GM19328 (cell line): ENCODE measurements around the gene CELF6.

Source experiments
- ATAC-seq: cut with Tn5 transposase; IDR thresholded peaks from one replicate; pipeline ENCODE4 v1.9.1; 2021; ENCODE audit warnings: mild to moderate bottlenecking, moderate library complexity; ENCODE audit not compliant: unreplicated experiment

CELF6 gene

GRCh38 chr15:72319985-72320671 is at the start of gene CELF6:
Gene CELF6 (minus strand): TSS chr15:72320157. CDS start chr15:72319874, 283 bp downstream.
- ATAC-seq = peak; percentile 61

DNA sequence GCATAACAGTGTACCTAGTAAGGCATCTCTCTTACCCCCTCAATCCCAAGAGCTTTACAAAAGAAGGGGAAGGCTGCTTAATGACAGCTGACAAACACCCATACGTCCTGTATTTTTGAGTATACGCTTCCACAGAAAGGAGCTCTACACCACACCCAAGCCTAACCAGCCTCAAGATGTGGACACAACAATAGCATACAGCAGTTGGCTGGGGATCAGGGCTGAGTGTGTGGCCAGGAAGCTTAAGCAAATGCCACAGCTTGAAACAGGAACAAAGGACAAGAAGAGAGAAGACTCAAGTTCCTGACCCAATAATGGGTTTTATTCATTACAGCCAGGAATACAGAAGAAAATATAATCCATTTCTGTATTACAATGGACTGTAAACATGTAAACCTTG is 48.9 kb upstream of the CELF6 start:
- no peak for ATAC-seq

DNA sequence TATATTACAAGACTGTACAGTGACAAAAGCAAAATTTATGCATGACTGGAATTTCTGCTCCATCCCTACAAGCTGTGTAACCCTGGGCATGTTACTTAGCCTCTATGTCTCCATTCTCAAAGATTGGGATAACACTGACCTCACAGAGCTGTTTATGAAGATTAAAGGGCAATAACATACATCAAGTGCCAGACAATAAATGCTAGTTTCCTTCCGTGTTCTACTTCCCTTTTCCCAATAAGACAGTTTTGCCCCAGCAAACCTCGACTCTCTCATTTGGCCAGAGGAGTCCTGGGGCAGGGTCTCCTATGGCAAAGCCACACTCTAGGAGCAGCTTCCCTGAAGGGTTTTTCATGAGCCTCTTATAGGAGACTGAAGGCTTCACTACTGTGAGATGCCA is 48.4 kb upstream of the CELF6 start:
- ATAC-seq = no peak

DNA sequence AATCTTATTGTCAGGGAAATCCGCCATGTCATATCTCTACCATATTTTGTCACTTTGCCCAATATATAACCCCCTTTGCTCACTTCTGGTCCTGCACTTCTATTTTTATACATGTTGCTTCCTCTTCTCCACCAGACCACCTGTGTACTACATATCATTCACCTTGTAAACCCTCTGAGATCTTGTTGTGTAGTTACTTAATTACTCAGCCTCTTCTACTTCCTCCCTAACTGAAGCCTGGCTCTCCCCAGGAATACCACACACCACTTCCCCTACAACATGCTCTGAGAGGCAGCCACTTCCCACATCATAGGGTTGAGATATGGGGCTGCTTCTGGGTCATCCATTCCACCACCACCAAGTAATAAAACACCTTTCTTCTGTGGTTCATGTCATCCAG is 45.9 kb upstream of the CELF6 start:
- ATAC-seq = no peak

DNA sequence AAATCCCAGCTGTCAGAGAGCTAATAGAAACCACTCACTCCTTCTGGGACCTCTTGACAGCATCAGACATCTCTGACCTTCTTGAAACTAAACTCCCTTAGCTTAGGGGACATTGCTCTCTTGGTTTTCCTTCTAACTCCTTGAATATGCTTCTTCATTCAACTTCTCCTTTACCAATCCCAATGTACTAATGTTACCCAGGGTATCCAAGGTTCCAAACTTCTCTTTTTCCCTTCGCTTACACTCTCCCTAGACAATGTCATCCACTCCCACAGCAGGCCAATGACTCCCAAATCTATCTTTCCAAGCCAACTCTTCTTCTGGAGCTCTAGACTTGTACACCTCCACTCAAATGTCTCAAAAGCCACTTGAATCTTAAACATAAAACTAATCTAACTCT is 41.2 kb upstream of the CELF6 start:
- ATAC-seq = no peak

GRCh38 chr15:72358650-72359171 is 38.8 kb upstream of the CELF6 start:
- no peak for ATAC-seq

DNA sequence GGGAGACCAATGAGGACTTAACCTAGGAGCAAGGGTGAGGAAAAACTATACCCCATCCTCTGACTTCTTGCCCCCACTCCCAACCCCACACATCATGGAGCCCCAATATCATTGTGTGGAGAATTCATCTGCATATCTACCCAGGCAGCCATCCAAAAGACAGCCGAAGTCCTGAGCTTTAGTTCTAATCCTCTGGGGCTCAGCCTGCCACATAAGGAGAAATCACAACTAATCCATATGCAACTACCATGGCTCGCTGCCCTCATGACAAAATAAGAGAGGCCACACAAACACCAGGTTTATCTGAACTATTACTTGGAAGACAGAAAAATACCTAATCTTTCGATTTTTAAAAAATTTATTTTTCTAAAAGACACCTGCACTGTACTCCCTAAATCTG is 38.2 kb upstream of the CELF6 start:
- no peak for ATAC-seq

GRCh38 chr15:72354496-72354895 is 34.5 kb upstream of the CELF6 start:
- ATAC-seq = no peak

DNA sequence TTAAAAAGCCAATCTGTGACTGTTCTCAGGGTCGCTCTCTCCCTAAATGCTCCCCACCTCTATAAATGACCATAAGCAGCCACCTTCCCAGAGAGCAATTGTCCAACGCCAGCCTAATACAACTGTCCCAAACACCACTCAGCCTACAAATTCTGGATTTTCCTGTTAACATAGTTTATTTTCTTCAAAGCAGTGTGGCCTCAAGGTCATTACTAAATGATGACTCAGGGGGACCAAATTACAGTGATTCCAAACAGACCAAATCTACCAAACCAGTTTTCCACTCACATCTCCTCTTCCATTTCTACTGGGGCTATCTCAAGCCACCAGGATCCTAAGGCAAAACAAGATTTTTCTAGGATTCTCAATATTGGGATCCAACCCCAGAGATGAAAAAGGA is 33.3 kb upstream of the CELF6 start:
- ATAC-seq = no peak

GRCh38 chr15:72345806-72346205 is 25.8 kb upstream of the CELF6 start:
- ATAC-seq = no peak

DNA sequence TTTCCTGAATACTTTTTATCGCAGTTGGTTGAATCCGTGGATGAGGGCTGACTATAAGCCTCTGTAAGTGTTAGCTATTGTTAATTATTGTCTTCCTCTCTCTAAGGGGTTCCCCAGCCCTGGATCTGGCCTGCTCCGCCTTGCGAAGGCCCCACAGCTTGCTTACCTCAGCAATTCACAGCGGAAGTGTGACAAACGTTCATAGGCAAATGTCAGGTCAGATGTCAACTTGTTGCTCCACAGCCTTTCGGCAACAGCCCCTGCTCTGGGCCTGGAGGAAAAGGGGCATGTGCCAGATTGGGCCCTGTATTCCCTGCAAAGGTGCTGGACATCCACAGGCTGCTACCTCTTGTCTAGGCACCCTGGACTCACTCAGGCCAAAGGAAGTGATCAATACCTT is 25.3 kb upstream of the CELF6 start:
- ATAC-seq = no peak

DNA sequence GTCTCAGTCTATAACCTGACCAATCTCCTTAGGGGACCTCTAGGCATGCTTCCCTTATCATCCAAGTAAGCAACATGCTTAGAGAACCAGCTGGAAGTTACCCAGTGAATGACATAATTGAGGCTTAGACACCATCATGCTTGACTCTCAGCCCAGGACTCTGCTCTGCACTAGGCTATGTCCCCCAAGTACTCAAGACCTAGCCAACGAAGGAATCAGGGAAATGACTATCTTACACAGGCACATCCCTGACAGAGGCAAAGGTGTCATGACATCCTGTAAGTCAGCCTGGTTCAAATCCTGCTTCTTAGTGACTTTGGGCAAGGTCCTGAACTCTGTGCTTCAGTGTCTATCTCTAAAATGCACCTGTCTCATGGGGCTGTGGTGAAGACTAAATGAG is 24.6 kb upstream of the CELF6 start:
- no peak for ATAC-seq

GRCh38 chr15:72342385-72342784 is 22.4 kb upstream of the CELF6 start:
- no peak for ATAC-seq

GRCh38 chr15:72341361-72341760 is 21.4 kb upstream of the CELF6 start:
- no peak for ATAC-seq

DNA sequence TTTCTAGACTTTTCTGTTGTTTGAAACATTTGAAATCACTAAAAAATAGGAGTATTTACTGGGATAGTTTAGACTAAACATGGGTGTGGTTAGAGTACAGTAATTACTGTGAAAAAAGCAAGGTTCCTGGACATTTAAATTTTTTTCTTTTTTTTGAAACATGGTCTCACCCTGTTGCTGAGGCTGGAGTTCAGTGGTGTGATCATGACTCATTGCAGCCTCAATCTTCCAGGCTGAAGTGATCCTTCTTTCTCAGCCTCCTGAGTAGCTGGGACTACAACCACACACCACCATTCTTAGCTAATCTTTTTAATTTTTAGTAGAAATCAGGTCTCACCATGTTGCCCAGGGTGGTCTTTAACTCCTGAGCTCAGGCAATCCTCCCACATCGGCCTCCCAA is 20.4 kb upstream of the CELF6 start:
- ATAC-seq = no peak

DNA sequence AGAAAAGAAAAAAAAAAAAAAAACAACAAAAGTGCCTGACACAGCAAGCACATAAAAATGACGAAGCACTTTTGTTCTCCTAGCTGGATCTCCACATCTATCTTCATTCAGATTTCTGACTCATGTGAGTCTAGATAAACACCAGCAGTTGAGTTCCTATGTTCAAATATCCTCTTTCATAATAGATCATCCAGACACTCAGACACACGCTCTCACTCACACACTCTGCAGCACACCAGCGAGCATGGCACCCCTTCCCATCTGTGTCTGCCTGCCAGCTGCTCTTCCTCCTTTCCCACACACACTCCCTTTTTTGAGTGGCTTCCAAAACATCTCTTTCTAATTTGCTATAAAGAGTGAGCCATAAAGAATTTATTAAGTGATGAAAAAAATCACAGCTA is 19.8 kb upstream of the CELF6 start:
- no peak for ATAC-seq

DNA sequence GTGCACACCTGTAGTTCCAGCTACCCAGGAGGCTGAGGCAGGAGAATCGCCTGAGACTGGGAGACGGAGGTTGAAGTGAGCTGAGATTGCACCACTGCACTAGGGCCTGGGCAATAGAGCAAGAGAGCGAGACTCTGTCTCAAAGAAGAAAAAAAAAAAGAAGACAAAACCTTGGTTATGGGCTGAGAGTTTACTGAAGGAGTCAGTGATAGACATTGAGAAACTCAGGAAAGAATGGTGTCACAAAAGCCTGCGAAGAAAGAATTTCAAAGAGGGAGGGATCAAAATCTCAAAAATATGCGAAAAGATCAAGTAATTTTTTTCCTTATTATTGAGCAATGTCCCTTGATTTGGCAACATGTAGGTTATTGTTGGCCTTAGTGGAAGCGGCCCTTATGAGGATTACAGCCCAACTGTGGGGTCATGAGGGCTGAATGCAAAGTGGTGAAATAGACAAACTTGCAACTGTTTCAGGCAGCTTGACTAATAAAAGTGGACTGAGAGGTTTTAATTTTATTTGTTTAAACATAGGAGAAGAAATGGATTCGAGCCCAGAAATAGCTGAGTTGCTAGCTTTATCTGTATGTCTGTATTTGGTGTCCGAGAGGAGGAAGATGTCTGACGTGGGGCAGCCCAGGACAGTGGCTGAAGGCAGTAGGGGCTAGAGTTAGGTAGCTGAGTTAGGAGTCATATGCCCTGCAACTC is 18.8 kb upstream of the CELF6 start:
- ATAC-seq = no peak

GRCh38 chr15:72338148-72338547 is 18.2 kb upstream of the CELF6 start:
- ATAC-seq = no peak

GRCh38 chr15:72334842-72335241 is 14.9 kb upstream of the CELF6 start:
- ATAC-seq = no peak

GRCh38 chr15:72331021-72331420 is 11.1 kb upstream of the CELF6 start:
- no peak for ATAC-seq

DNA sequence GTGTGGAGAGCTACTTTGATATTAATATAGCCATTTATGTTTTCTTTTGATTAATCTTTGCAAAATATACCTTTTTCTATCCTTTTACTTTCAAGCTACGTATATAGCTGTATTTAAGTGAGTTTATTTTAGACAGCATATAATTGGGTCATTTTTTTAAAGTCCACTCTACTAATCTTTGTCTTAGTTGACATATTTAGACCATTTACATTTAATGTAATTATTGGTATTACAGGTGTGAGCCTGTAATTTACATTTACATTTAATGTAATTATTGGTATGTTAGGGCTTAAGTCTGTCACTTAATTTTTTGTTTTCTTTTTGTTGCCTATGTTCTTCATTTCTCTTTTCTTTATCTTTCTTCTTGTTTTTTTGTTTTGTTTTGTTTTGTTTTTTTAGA is 3.8 kb upstream of the CELF6 start:
- no peak for ATAC-seq

DNA sequence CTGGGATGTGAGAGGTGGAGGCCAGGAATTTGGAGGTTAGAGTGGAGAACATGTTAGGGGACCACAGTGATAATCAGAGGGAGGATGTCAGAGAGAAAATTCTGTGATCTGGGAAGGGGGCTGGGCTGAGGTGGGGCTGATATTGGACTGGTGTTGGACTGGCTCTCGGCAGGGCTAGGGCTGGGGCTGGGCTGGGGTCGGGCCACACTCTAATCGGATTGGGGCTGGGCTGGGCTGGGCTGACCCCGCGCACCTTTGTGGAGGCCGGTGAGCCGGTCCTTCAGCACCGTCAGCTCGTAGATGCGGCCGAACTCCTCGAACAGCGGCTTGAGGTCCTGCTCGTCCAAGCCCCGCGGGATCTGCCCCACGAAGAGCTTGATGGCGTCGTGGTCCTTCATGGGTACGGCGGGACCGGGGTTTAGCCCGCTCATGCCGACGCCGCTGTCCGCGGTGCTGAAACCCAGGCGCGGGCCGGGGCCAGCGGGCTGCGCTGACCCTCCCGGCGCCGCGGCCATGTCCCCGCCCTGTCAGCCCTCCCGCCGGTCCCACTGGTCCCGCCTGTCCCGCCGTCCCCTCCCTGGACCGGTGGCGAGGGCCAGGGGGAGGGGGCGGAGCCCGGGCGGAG is 485 bp downstream of the CELF6 start:
- peak; percentile 27 for ATAC-seq
